ENCODE data around the gene MT1B. TPM values are rescaled to one million over a fixed set of nuclear protein-coding genes. Genes with fewer than 3 reads are reported as not detected.
"Not testable (repeated sequence)": the region's sequence is repeated elsewhere in the genome, so short reads cannot be mapped to it uniquely, and the experiment has no call there.

Gene MT1B
- total and polyA plus RNA-seq, 2 of the 13 experiments (the other 11 are each of a cell fraction or from before 2014, with no cell fraction given) = 0.89 TPM; not detected in 1

GRCh38 chr16:56664506-56664905 lies 12.8 kb downstream of the MT1B start:
- ChIA-PET POLR2A (no interaction called here), CTCF (ENCODE audit: low intra/inter-chr PET ratio, low total read pairs) (no interaction called here)
- DNase-seq (ENCODE audit: low spot score) (no peak), FAIRE-seq (no peak), ATAC-seq (no peak)
- BruUV-seq (replicated peaks) = no TSS peak
- H3K27me3 ChIP-seq (ENCODE audit: control insufficient read depth in 1 of 2, insufficient read depth in 2 of 2, low read length in 2 of 2) = peaks cover 3 to 14% of the 10 kb centered on the region in 2 experiments; a peak in 3 of 5 replicates
- H3K9ac ChIP-seq (ENCODE audit: insufficient read depth, low read depth, low read length) = no peak overlapping the region
- no peaks in the 10 kb centered on the region for H4K20me1 ChIP-seq (ENCODE audit: insufficient read depth, low read length)
- no peak overlapping the region for H3K27ac ChIP-seq (ENCODE audit: extremely low read length, insufficient read depth, low read length)
- WGBS (ENCODE audit: low lambda C conversion rate) = 47% methylated on average over 1 of the region's 1 CpG
- H3K9me3 ChIP-seq (ENCODE audit: low read length) = no peaks in the 10 kb centered on the region
- H3K36me3 ChIP-seq (replicated peaks in 1 of 2; ENCODE audit: control insufficient read depth in 1 of 2, insufficient read depth in 2 of 2, low read length in 2 of 2) = no peaks in the 10 kb centered on the region
- no peak overlapping the region for H2AFZ ChIP-seq (ENCODE audit: low read length)
- no peak for TF ChIP-seq DRAP1 (CRISPR knock-in tag; IDR thresholded peaks at IDR 0.05)
- TF ChIP-seq THYN1 (CRISPR knock-in tag; IDR thresholded peaks at IDR 0.05; ENCODE audit: borderline replicate concordance, low read depth) = no peak
- no peak for TF ChIP-seq ZMAT3 (CRISPR knock-in tag; conservative IDR thresholded peaks at IDR 0.05)
- no peak for TF ChIP-seq ZNF670 (CRISPR knock-in tag; IDR thresholded peaks at IDR 0.05; ENCODE audit: borderline replicate concordance)
- no peak for TF ChIP-seq HBP1 (CRISPR knock-in tag; IDR thresholded peaks at IDR 0.05; ENCODE audit: low read depth)
- no peak for TF ChIP-seq ZNF276 (CRISPR knock-in tag; IDR thresholded peaks at IDR 0.05; ENCODE audit: low read depth)
- peak; percentile 36; the same call in 1 of the 2 replicates for TF ChIP-seq CEBPB (IDR thresholded peaks at IDR 0.05; ENCODE audit: borderline replicate concordance, low read depth, low read length)
- in situ Hi-C loops (cut with HindIII; ENCODE audit: extremely low pct_ligation_motif_present, low pct_unique_long_range_greater_than_20kb) (no loop called here), intact Hi-C loops (cut with micrococcal nuclease; ENCODE audit: unreplicated experiment) (no loop called here)
- no peaks in the 10 kb centered on the region for H3K79me2 ChIP-seq (ENCODE audit: insufficient read depth, low read length)
- H3K4me1 ChIP-seq (ENCODE audit: insufficient read depth, low read length) = peaks cover 27% of the 10 kb centered on the region
- H3K4me3 ChIP-seq (replicated peaks in 1 of 3; ENCODE audit: insufficient read depth in 1 of 3, low read depth in 2 of 3, low read length in 3 of 3) = no peak overlapping the region
- H3K4me2 ChIP-seq (ENCODE audit: low read depth, low read length) = no peak overlapping the region

- H3K9me3 ChIP-seq (ENCODE audit: low read length); H3K79me2 ChIP-seq (ENCODE audit: insufficient read depth, low read length); H2AFZ ChIP-seq (ENCODE audit: low read length); H4K20me1 ChIP-seq (ENCODE audit: insufficient read depth, low read length); H3K4me2 ChIP-seq (ENCODE audit: low read depth, low read length); ATAC-seq; in situ Hi-C loops (cut with HindIII; ENCODE audit: extremely low pct_ligation_motif_present, low pct_unique_long_range_greater_than_20kb); POLR2A ChIA-PET; H3K4me3 ChIP-seq (replicated peaks in 1 of 3; ENCODE audit: insufficient read depth in 1 of 3, low read depth in 2 of 3, low read length in 3 of 3); H3K27ac ChIP-seq (ENCODE audit: extremely low read length, insufficient read depth, low read length); H3K9ac ChIP-seq (ENCODE audit: insufficient read depth, low read depth, low read length); H3K36me3 ChIP-seq (replicated peaks in 1 of 2; ENCODE audit: control insufficient read depth in 1 of 2, insufficient read depth in 2 of 2, low read length in 2 of 2); DNase-seq (ENCODE audit: low spot score); BruUV-seq (replicated peaks); intact Hi-C loops (cut with micrococcal nuclease; ENCODE audit: unreplicated experiment); CTCF ChIA-PET (ENCODE audit: low intra/inter-chr PET ratio, low total read pairs): not testable (repeated sequence)
- 45% methylated on average over 8 of the region's 8 CpGs for WGBS (ENCODE audit: low lambda C conversion rate)
- peak; percentile 68 for FAIRE-seq
- peaks cover 27% of the 10 kb centered on the region for H3K4me1 ChIP-seq (ENCODE audit: insufficient read depth, low read length)
- peaks cover 7 to 25% of the 10 kb centered on the region in 2 experiments for H3K27me3 ChIP-seq (ENCODE audit: control insufficient read depth in 1 of 2, insufficient read depth in 2 of 2, low read length in 2 of 2)
These were observed 13.9 kb downstream of the MT1B start for GRCh38 chr16:56665286-56666261.
